Ovary (tissue), 9 donors: ENCODE results near the gene SPAAR. TPM values are rescaled to one million over a fixed set of nuclear protein-coding genes. Genes with fewer than 3 reads are reported as not detected.
"Not testable (repeated sequence)": the region's sequence is repeated elsewhere in the genome, so short reads cannot be mapped to it uniquely, and the experiment has no call there.

Source experiments
- DNase-seq, 5 donors: peaks; one replicate each; pipeline ENCODE4 v3.0.0-alpha.2; 2019 to 2020
- H3K27ac ChIP-seq, 2 donors: fragments of 200-600 bp; one replicate each; pipeline versions ENCODE4 v1.5.1 to v1.8.0; 2019 to 2022
- H3K27me3 ChIP-seq: fragments of 200-600 bp; one replicate; pipeline ENCODE4 v1.8.0; 2022
- H3K36me3 ChIP-seq: fragments of 200-600 bp; sonication (generic); one replicate; pipeline ENCODE4 v1.5.1; 2019
- H3K4me1 ChIP-seq: one replicate; pipeline ENCODE4 v1.8.1; 2013; ENCODE audit warnings: mild to moderate bottlenecking, moderate library complexity; ENCODE audit not compliant: insufficient read depth
- H3K4me3 ChIP-seq: fragments of 200-600 bp; sonication (generic); one replicate; pipeline ENCODE4 v1.5.1; 2017
- H3K9me3 ChIP-seq, 2 donors: fragments of 200-600 bp in 1 of 2; sonication (generic) in 1 of 2; one replicate each; pipeline versions ENCODE4 v1.5.1 to v1.8.1; 2013 to 2019; ENCODE audit warnings: mild to moderate bottlenecking in 1 of 2, moderate library complexity in 1 of 2
- CTCF ChIP-seq, 3 donors: fragments of 450-650 bp in 2 of 3; fragments of 200-600 bp in 1 of 3; IDR thresholded peaks; one replicate each; pipeline versions ENCODE4 v1.5.1 to v1.8.0; 2016 to 2022; ENCODE audit warnings: antibody characterized with exemption in 3 of 3, mild to moderate bottlenecking in 1 of 3
- EP300 ChIP-seq: sonication (generic); formaldehyde crosslinking; IDR thresholded peaks from one replicate; pipeline ENCODE4 v1.6.1; 2017; ENCODE audit warnings: antibody characterized with exemption
- POLR2A ChIP-seq: fragments of 450-650 bp; IDR thresholded peaks from one replicate; pipeline ENCODE4 v1.6.1; 2017; ENCODE audit warnings: antibody characterized with exemption, mild to moderate bottlenecking, moderate library complexity
- WGBS, 3 donors: extraction: QIAGEN DNeasy Blood & Tissue Kit in 1 of 3; methylation state at CpG; one replicate each; pipeline versions ENCODE4 v1.1.5 to v1.1.7; 2013 to 2017; 5-methylcytosine and 5-hydroxymethylcytosine counted together
- intact Hi-C, 4 donors: fragments of 100-400 bp; cut with DNase I; formaldehyde crosslinking; loops; one replicate each; pipeline versions ENCODE4 v1.11.0 to v1.15.1; 2022 to 2023
- polyA plus RNA-seq, 2 donors: library from polyadenylated mRNA; stranded (reverse); fragments of 200-250 nt in 1 of 2; fragments of 350-450 nt in 1 of 2; fragmentation: Illumina TruSeq in 1 of 2; extraction: RNeasy Lipid Tissue Mini Kit (QIAGEN cat#74804) in 1 of 2; gene quantifications; one replicate each; pipeline ENCODE4 v1.2.3, GENCODE V29; 2013 to 2014
- total RNA-seq, 7 donors: library from RNA; depleted of rRNA in 2 of 7; stranded (reverse); fragments of >200 nt in 2 of 7; fragmentation: NEBNext Ultra II Directional in 3 of 7; extraction: Animal tissue kit (Norgen Biotek cat#: 25700) in 3 of 7; gene quantifications; one replicate each; pipeline versions ENCODE4 v1.1.0 to v1.2.4, GENCODE V29; 2016 to 2023
- donor health status: DM: no; HTN: no; CAD: no; lungs with moderate emphysema.
- donor health status: DM: no; HTN: no; CAD: no.
- donor health status: Bipolar disorder and iron deficiency.
- donor health status: DM: yes; HTN: yes; CAD: no.
- donor health status: DM: no; HTN: no; CAD: no.
- donor health status: DM: yes; HTN: yes; CAD: no.

SPAAR gene
- total and polyA plus RNA-seq, 9 donors: 0.33 to 5.4 (median 2.0) TPM

DNA sequence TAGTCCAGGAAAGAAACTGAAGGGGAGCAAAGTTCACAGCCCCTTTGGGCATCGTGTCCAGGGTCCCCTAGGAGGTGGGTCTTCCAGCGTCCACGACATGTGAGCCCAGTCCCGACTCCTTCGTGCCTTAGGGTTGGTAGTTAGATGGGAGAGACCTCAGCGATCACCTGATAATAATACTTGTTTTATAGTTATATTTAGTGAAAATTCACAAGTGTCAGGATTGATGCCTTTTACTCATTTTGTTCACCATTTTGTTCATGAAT is 20.1 kb downstream of the SPAAR start:
- intact Hi-C loops: no loop called here
- Histone ChIP-seq H3K9me3 (no peaks in the 10 kb centered on the region), H3K4me3 (no peak overlapping the region), H3K36me3 (no peaks in the 10 kb centered on the region), H3K27ac (no peak overlapping the region), H3K27me3 (no peaks in the 10 kb centered on the region), H3K4me1 (no peaks in the 10 kb centered on the region)
- DNase-seq: no peak
- TF ChIP-seq POLR2A: no peak
- no peak for TF ChIP-seq EP300
- 79 to 83% (median 82%) methylated on average over 6 of the region's 6 CpGs for WGBS, 3 donors

GRCh38 chr9:35930521-35930920 is 21.2 kb downstream of the SPAAR start:
- Histone ChIP-seq H3K27ac (no peak overlapping the region), H3K36me3 (no peaks in the 10 kb centered on the region), H3K27me3 (no peaks in the 10 kb centered on the region), H3K4me3 (no peak overlapping the region), H3K9me3 (no peaks in the 10 kb centered on the region), H3K4me1 (no peaks in the 10 kb centered on the region)
- no peak for TF ChIP-seq EP300
- TF ChIP-seq CTCF (IDR thresholded peaks at IDR 0.05): no peak
- no peak for TF ChIP-seq POLR2A
- no peak for DNase-seq
- intact Hi-C loops: no loop called here

- TF ChIP-seq CTCF (IDR thresholded peaks at IDR 0.05): no peak
- TF ChIP-seq EP300: no peak
- TF ChIP-seq POLR2A: no peak
- intact Hi-C loops: no loop called here
- H3K9me3 ChIP-seq: no peaks in the 10 kb centered on the region
- no peak overlapping the region for H3K27ac ChIP-seq
- H3K4me1 ChIP-seq: no peaks in the 10 kb centered on the region
- no peaks in the 10 kb centered on the region for H3K27me3 ChIP-seq
- H3K4me3 ChIP-seq: no peak overlapping the region
- no peaks in the 10 kb centered on the region for H3K36me3 ChIP-seq
- DNase-seq: no peak
- 93 to 95% (median 95%) methylated on average over 3 of the region's 3 CpGs for WGBS, 3 donors
Measured at GRCh38 chr9:35930989-35931388, 21.7 kb downstream of the SPAAR start.

DNA sequence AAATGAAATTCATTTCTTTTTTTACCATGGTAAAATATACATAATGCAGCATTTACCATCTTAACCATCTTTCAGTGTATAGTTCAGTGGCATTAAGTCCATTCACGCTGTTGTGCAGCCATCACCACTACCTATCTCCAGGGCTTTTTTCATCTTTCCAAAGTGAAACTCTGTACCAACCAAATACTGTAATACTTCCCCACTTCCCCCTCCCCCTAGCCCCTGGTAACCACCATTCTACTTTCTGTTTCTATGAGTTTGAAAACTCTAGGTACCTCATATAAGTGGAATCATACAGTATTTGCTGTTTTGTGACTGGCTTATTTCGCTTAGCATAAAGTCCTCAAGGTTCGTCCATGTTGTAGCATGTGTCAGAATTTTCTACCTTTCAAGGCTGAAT is 23.4 kb downstream of the SPAAR start:
- intact Hi-C loops: no loop called here
- no peaks in the 10 kb centered on the region for H3K27me3 ChIP-seq
- TF ChIP-seq POLR2A (no peak), EP300 (no peak), CTCF (IDR thresholded peaks at IDR 0.05) (no peak)
- no peaks in the 10 kb centered on the region for H3K9me3 ChIP-seq
- H3K4me1 ChIP-seq: no peaks in the 10 kb centered on the region
- 92 to 96% (median 94%) methylated on average over 3 of the region's 3 CpGs for WGBS, 3 donors
- no peak overlapping the region for H3K27ac ChIP-seq
- H3K36me3 ChIP-seq: no peaks in the 10 kb centered on the region
- H3K4me3 ChIP-seq: no peak overlapping the region
- no peak for DNase-seq

DNA sequence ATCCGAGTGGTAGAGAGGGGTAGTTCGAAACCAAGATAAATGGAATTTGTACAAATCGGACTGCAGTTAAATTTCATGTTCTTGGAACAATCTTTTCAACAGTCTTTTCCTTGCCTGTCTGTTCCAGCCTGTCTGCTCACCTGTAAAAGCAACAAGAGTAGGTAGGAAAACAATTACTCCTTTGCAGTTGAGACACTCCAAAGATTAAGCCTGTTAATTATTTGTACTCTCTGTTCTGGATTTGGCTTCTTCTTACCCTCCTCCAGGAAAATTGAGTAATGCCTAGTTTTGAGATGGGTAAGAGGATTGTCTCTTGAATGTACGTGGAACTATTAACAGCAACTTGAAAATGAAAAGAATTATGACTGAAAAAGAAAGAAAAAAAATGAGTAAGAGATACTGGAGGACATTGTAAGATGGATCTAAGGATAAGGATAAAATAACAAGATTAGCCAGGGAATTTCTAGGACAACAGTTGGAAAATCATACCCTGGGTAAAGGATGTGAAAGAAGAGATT is 24.3 kb downstream of the SPAAR start:
- no peak for DNase-seq
- Histone ChIP-seq H3K9me3 (no peaks in the 10 kb centered on the region), H3K36me3 (no peaks in the 10 kb centered on the region), H3K27ac (no peak overlapping the region), H3K4me1 (no peaks in the 10 kb centered on the region), H3K27me3 (no peaks in the 10 kb centered on the region), H3K4me3 (no peak overlapping the region)
- no peak for TF ChIP-seq POLR2A
- TF ChIP-seq CTCF (IDR thresholded peaks at IDR 0.05): no peak
- TF ChIP-seq EP300: no peak
- intact Hi-C loops: no loop called here
- 79 to 86% (median 81%) methylated on average over 4 of the region's 4 CpGs for WGBS, 3 donors

GRCh38 chr9:35934069-35934468 is 24.8 kb downstream of the SPAAR start:
- DNase-seq, H3K4me3 ChIP-seq, H3K36me3 ChIP-seq, H3K27me3 ChIP-seq, intact Hi-C loops, H3K9me3 ChIP-seq, H3K27ac ChIP-seq, H3K4me1 ChIP-seq: not testable (repeated sequence)
- 92 to 95% (median 92%) methylated on average over 6 of the region's 6 CpGs for WGBS, 3 donors
